Stimulated activated CD4-positive, alpha-beta T cell treated with anti-CD3 and anti-CD28 coated beads, Interleukin-4, amount 100 ng/mL, for 1 hour (primary cell): ENCODE data around the gene RREB1.

Source experiments
- DNase-seq: peaks from one replicate; pipeline ENCODE4 v3.0.0-alpha.2; 2020

Gene RREB1

DNA sequence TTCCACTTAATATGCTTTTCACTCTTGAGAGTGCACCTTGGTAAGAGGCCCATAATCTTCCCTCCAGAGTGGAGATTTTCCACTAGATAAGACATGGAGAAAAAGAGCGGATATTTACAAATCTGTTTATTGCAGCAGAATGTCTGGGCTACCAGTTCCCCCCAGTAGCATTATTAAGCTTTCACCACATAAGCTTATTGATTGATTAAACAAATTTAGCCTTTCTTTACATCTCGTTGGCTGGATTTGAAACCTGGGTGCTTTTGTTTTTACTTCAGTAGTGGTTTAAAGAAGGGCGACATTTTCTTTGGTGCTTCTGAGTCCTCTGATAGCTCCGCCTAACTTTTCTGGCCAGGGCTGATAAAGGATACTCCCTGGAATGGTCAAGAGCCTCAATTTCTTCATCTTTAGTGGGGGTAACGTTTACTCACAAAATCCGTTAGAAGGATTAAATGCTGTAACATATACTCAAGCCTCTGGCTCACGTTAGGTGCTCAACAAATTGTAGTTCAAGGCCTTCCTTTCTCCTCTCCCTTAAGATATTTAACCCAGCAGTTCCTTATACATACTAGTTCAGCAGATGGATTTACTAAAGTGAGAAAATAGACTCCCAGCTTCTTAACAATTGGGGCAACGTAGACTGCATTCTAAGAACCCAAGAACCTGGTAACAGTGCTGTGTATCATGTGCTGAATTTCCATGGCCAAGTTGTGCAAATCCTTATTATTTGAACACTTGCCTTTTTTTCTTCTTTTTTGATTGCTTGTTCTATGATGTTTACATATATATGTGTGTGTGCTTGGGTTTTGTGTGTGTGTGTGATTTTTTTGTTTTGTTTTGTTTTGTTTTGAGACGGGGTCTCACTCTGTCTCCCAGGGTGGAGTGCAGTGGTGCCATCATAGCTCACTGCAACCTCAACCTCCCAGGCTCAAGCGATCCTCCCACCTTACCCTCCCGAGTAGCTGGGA lies 91.4 kb downstream of the RREB1 start:
- no peak for DNase-seq

DNA sequence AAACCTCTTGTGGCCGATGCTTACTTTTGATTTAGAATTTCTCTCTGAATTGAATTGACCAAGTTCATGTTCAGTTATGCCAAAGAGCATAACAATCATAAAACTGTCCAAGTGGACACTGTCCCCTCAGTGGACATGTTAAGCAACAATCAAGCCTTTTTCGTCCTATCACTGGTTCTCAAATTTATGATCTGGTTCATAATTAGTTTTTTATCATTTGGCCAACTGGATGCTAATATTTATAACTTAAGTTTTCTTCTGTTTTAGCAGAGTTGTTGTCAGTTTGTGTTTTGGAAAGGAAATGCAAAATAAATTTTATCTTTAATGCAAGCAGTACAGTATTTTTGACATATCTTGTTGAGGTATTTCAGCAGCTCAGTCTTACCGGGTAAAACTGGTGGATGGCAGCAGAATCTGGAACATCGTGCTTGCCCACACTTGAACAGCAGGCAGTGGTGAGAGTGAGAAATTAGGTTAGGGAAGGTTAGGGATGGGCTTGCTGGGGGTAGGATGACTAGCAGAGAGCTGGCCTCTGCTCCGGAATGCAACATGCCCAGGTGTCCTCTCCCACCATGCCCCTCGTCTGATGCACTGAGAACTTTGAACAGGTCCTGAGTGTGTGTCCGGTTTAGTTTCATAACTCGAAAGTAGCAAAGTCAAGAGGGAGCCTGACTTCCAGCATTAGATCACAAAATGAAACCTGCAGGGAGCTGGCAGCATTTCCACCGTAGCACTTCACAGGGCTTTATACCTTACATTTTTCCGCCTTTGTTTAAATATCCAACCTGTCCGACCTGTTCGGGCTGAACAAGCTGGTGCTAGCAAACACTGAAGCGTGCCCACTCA lies 93.1 kb downstream of the RREB1 start:
- DNase-seq: no peak

GRCh38 chr6:7201444-7201731 lies 93.6 kb downstream of the RREB1 start:
- DNase-seq: no peak

DNA sequence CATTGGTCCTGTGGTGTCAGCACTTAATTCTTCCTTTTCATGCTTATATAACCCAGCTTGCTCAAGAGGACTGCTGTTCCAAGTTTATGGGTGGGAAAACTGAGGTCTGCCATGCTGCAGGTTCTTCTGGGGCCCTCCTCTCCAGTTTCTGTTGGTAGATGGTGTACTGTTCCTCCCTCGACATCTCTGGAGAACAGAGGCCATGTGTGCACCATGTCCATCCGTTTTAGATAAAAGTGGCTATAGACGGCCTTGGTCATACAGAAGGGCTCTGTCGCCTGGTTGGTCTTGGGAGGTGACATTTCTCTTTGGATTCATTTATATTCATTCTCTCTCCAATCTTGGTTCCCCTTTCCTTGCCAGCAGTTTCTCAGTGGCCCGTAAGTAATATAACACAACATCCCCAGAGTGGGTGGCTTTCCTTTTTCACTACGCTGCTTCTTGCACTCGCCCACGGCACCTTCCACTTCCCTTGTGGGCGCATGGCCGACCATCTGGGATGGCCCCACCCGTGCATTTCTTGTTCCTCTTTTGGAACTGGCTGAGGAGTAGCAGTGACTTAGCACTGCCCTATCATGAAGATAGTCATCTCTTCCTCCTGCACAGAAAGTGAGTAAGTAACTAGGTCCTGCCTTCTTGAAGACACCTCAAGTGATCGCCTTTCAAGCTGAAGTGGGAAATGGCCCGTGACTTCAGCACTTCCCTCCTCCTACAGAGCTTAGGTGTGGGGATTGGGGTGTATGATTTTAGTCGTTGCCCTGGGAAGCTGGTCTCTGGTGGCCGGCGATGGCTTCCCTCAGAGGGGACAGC lies 94.2 kb downstream of the RREB1 start:
- DNase-seq: no peak

GRCh38 chr6:7202950-7203349 lies 95.2 kb downstream of the RREB1 start:
- DNase-seq: no peak

GRCh38 chr6:7203939-7204338 lies 96.2 kb downstream of the RREB1 start:
- no peak for DNase-seq

DNA sequence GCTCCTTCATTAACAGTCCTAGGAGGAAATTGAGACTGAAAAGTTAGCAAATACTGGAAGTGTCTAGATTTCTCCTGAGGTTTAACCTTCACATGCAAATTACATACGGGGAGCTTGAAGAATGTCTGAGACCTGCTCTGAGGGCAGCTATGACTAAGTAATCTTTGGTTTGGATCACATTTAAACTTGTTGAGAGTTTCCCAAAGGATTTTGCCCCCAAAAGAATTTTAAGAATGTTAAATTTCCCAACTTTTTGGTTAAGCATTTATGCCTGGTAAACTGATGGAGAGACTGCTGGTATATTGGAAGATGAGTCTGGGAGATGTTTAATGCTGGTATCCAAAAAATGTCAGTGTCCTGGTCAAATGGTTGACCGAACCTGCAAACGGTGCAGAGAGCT lies 97.0 kb downstream of the RREB1 start:
- no peak for DNase-seq

- no peak for DNase-seq
These were observed 100.0 kb downstream of the RREB1 start for GRCh38 chr6:7207720-7208119.

DNA sequence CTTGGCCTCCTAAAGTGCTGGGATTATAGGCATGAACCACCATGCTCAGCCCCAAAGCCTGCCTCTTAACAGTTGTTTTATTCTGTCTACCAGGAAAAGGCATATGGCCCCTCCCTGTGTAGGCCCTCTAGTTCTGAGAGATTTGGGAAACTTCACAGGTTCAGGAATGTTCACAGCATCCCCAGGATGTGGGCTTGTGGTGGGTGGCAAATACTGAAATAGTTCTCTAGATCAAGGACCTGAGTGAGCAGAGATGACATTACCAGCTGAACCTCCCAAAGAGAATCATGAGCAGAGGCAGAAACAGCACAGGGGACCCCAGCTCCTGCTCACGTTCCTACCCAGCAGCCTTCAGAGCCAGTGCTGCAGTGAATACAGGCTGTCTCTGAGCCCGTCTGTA lies 105.7 kb downstream of the RREB1 start:
- DNase-seq: no peak

DNA sequence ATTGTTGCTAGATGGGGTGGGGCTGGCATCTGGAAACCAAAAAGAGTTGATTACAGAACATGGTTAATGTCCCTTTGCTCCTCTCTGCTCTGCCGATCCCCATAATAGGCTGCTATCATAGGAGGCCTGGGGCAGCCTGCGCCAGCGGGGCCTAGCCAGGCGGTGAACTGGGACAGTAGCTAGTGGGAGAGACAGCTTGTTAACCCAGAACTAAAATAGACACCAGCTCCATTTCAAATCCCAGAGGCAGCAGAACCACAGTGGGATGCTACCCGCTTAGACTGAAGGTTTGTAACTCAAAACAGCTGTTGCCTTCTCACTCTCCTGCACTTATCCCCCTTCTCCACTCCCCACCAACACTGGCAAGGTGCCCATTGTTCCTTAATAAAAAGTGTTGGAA lies 106.7 kb downstream of the RREB1 start:
- DNase-seq: no peak

GRCh38 chr6:7215131-7215530 lies 107.4 kb downstream of the RREB1 start:
- no peak for DNase-seq

DNA sequence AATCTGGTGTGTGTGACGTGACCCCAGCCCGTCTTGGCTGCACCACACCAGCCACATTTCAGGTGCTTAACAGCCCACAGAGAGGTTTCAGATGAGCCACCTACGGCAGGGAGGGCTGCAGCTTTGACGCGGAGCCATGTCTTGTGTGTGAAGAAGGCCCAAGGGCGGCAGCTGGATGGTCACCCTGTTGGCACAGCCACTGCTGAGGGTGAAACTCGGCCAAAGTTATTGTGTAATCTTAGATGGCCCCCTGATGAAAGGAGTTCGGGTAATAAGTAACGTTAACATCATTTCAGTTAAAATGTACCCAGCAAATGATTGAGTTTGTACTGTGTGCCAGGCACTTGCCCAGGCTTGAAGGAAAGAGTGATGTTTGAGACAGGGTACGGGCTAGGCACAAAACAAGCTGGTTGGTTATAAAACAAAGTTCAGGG lies 108.1 kb downstream of the RREB1 start:
- DNase-seq: no peak

DNA sequence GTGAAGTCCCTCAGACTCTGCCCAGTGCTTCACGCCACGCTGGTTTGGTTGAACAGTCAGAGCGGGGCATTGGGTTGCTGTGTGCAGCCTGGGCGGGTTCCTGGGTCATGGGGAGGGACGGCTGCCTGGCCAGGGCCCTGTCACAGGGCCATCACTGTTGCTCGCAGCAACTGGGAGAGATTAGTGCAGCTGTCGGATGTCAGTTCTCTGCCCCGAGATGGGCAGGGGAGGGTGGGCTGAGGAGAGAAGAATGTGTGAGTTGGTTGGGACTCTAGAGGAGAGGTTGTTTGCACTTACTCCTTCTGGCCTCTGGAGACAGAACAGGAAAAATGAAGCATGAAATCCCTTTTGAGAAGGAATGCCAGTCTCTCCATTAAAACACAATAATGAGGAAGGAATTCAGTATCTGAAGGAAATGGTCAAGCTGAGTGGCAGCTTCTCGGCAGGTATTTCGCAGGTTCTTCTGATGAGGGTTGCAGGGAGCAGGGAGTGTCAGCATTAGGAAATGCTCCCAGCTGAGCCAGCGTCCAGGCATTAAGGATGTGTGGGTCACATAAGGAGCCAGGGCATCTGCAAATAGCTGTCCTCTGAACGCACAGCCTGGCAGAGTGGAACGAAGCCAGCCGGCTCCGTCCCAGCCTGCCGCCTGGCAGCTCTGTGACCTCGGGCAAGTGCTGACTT lies 109.3 kb downstream of the RREB1 start:
- no peak for DNase-seq

DNA sequence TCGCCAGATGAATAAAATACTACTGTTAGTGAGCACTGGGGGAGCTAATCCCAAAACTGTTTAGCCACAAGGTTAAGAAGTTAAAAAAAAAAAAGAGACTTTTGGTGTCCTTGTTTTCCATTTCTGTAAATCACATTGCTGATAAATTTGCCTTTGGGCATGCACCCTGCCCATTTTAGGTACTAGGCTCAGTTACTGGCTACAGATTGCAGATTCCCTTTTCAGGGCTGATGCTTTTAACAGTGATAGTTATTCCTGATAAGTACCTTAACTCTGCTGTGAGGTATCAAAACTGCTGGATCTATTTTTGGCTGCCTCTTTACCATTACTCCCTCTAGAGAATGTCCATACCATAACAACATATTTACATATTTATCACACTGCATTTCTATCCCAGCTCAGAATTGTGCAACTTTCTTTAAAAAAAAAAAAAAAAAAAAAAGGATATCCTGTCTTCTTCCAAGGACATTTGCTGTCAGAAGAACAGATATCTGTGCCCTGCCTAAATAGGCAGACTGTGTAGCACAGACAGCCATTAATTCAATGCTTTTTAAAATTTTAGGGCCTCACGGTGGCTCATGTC lies 110.7 kb downstream of the RREB1 start:
- DNase-seq: no peak

DNA sequence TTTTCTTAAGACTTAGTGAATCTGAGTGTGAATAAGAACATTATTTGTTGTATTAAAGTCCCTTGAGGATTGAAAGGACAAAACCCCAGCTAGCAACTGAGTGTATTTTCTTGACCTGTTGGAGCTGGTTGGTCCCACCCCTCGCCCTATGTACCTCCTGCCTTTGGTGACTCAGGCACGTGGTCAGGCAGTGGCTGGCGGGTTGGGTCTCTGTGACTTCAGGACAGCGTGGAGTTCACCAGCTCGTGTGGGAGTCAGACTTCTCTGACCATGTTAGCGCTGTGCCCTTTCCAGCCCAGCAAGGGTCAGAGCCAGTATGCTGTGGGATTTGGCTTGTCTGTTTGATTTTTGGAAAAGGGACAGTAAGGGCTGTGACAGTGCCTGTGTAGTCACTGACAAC lies 111.5 kb downstream of the RREB1 start:
- DNase-seq: no peak

GRCh38 chr6:7222197-7222596 lies 114.4 kb downstream of the RREB1 start:
- DNase-seq: no peak

DNA sequence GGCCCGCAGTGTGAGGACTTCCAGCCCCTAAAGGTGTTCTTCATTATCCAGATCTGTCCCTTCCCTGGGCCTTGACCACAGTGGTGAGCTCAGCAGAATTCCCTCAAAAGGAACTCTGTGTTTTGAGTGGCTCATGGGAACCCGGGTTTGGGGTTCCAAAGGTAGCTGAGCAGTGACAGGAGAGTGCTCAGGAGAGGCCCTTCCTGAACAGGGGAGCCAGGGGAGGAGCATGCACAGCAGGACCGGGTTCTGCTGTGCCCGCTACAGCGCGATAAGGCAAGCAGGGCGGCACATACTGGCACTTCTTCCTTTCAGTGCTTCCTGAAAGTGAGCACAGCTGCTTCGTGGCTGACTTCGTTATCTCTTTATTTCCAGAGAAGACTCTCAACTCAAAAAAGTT lies 117.0 kb downstream of the RREB1 start:
- no peak for DNase-seq

DNA sequence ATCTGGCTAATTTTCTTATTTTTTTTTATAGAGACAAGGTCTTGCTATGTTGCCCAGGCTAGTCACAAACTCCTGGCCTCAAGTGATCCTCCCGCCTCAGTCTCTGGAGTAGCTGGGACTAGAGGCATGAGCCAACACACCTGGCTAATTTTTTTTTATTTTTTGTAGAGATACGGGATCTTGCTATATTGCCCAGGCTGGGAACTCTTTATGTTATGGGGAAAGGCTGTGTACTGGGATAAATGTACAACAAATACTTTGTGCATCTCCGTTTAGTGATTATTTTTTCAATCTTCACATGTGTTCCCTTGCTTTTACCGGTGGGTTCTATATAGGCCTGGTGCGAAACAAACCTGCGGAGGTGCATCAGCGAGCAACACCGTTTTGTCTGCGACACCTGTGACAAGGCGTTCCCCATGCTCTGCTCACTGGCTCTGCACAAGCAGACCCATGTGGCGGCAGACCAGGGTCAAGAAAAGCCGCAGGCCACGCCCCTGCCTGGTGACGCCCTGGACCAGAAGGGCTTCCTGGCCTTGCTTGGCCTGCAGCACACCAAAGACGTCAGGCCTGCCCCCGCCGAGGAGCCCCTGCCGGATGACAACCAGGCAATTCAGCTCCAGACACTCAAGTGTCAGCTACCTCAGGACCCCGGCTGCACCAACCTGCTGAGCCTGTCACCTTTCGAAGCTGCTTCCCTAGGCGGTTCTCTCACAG lies 121.1 kb downstream of the RREB1 start:
- DNase-seq: no peak

- DNase-seq: no peak
These were observed 121.9 kb downstream of the RREB1 start for GRCh38 chr6:7229376-7230326.

- DNase-seq: no peak
These were observed 122.5 kb downstream of the RREB1 start for GRCh38 chr6:7230327-7230691.
